ENCODE measurements around the gene CRTC1. TPM values are rescaled to one million over a fixed set of nuclear protein-coding genes. Genes with fewer than 3 reads are reported as not detected.
A peak's percentile ranks its signal among the peaks of the same experiment; 100 is the strongest.

Gene CRTC1
- total and polyA plus RNA-seq, 2 experiments from 2014 or later = 1.2 to 5.1 TPM

- 89 to 91% methylated on average over 2 of the region's 2 CpGs for WGBS, 2 experiments (ENCODE audit: low coverage in 1 of 2, low lambda C conversion rate in 2 of 2, missing lambda C conversion rate in 2 of 2)
- Histone ChIP-seq H3K27ac (no peak overlapping the region), H3F3A (ENCODE audit: insufficient read depth) (no peaks in the 10 kb centered on the region), H4K20me1 (ENCODE audit: insufficient read depth) (peaks cover 18% of the 10 kb centered on the region; the same call in 1 of the 2 replicates), H3K79me2 (ENCODE audit: insufficient read depth) (peaks cover 35% of the 10 kb centered on the region), H3K4me2 (ENCODE audit: unreplicated experiment) (no peak overlapping the region), H3K9ac (no peak overlapping the region), H3K4me1 (ENCODE audit: insufficient read depth) (peaks cover 11% of the 10 kb centered on the region), H3K9me2 (ENCODE audit: insufficient read depth) (no peaks in the 10 kb centered on the region), H2AFZ (no peak overlapping the region), H3K27me3 (replicated peaks; ENCODE audit: insufficient read depth) (no peaks in the 10 kb centered on the region), H3K9me3 (ENCODE audit: low read depth) (no peaks in the 10 kb centered on the region), H3K36me3 (ENCODE audit: low read depth) (no peaks in the 10 kb centered on the region), H3K4me3 (no peak overlapping the region)
- no peak for DNase-seq
- TF ChIP-seq EZH2phosphoT487 (IDR thresholded peaks at IDR 0.05; ENCODE audit: insufficient read depth, low read depth) (no peak), EZH2 (IDR thresholded peaks at IDR 0.05; ENCODE audit: insufficient read depth, poor library complexity, severe bottlenecking) (no peak)
- in situ Hi-C loops (cut with MboI) = loop anchor here (25.0 kb wide), 1 partner anchor 368 kb away; no protein-coding TSS in a partner anchor
These were observed 147.0 kb downstream of the CRTC1 start for GRCh38 chr19:18830488-18830887.

GRCh38 chr19:18831524-18832305 is 148.2 kb downstream of the CRTC1 start, which contains the start of gene UPF1:
UPF1 (plus strand) TSS chr19:18831959; CDS start chr19:18832210, 251 bp downstream.
- Histone ChIP-seq H3K36me3 (ENCODE audit: low read depth) (no peaks in the 10 kb centered on the region), H3K9me3 (ENCODE audit: low read depth) (no peaks in the 10 kb centered on the region), H3K4me2 (ENCODE audit: unreplicated experiment) (peak within 1 kb of the TSS; percentile 88), H2AFZ (peak within 1 kb of the TSS; percentile 95), H3K9ac (peak within 1 kb of the TSS; percentile 92), H3K9me2 (ENCODE audit: insufficient read depth) (no peaks in the 10 kb centered on the region), H3K4me1 (ENCODE audit: insufficient read depth) (peaks cover 11% of the 10 kb centered on the region), H3K4me3 (peak within 1 kb of the TSS; percentile 85), H3K79me2 (ENCODE audit: insufficient read depth) (peaks cover 47% of the 10 kb centered on the region), H3K27ac (peak within 1 kb of the TSS; percentile 59), H4K20me1 (ENCODE audit: insufficient read depth) (peaks cover 22% of the 10 kb centered on the region; the same call in 1 of the 2 replicates), H3K27me3 (replicated peaks; ENCODE audit: insufficient read depth) (no peaks in the 10 kb centered on the region), H3F3A (ENCODE audit: insufficient read depth) (no peaks in the 10 kb centered on the region)
- peak; percentile 96 for DNase-seq
- in situ Hi-C loops (cut with MboI) = loop anchor here (25.0 kb wide), 1 partner anchor 369 kb away; no protein-coding TSS in a partner anchor
- WGBS, 2 experiments (ENCODE audit: low coverage in 1 of 2, low lambda C conversion rate in 2 of 2, missing lambda C conversion rate in 2 of 2) = 0 to 1% methylated on average over 67 to 73 of the region's 96 CpGs
- TF ChIP-seq EZH2phosphoT487 (IDR thresholded peaks at IDR 0.05; ENCODE audit: insufficient read depth, low read depth) = no peak
- TF ChIP-seq EZH2 (IDR thresholded peaks at IDR 0.05; ENCODE audit: insufficient read depth, poor library complexity, severe bottlenecking) = no peak

Other genes starting within 250 kb of the CRTC1 start
- 5.5 and 8.9 TPM in 2 replicates for gene ISYNA1, start 245.5 kb upstream of the CRTC1 start, total RNA-seq (2014; rRNA removed; shearing (Covaris generic))
- 12.3 and 17.2 TPM in 2 replicates for gene ISYNA1, start 245.5 kb upstream of the CRTC1 start, polyA plus RNA-seq (2016; fragmentation: Nextera tagmentation; extraction: Ambion mirVana)
- gene ELL, start 161.6 kb upstream of the CRTC1 start, total RNA-seq (2014; rRNA removed; shearing (Covaris generic)) = 22.1 and 24.2 TPM in 2 replicates
- gene ELL, start 161.6 kb upstream of the CRTC1 start, polyA plus RNA-seq (2016; fragmentation: Nextera tagmentation; extraction: Ambion mirVana) = 16.4 and 17.1 TPM in 2 replicates
- 419 and 466 TPM in 2 replicates for gene FKBP8, start 140.1 kb upstream of the CRTC1 start, total RNA-seq (2014; rRNA removed; shearing (Covaris generic))
- 195 and 208 TPM in 2 replicates for gene FKBP8, start 140.1 kb upstream of the CRTC1 start, polyA plus RNA-seq (2016; fragmentation: Nextera tagmentation; extraction: Ambion mirVana)
- gene KXD1, start 125.8 kb upstream of the CRTC1 start, total RNA-seq (2014; rRNA removed; shearing (Covaris generic)) = 91.2 and 110 TPM in 2 replicates
- 129 and 135 TPM in 2 replicates for gene KXD1, start 125.8 kb upstream of the CRTC1 start, polyA plus RNA-seq (2016; fragmentation: Nextera tagmentation; extraction: Ambion mirVana)
- 647 and 755 TPM in 2 replicates for gene UBA52, start 111.8 kb upstream of the CRTC1 start, total RNA-seq (2014; rRNA removed; shearing (Covaris generic))
- 708 and 711 TPM in 2 replicates for gene UBA52, start 111.8 kb upstream of the CRTC1 start, polyA plus RNA-seq (2016; fragmentation: Nextera tagmentation; extraction: Ambion mirVana)
- 79.9 and 133 TPM in 2 replicates for gene REX1BD, start 94.9 kb upstream of the CRTC1 start, total RNA-seq (2014; rRNA removed; shearing (Covaris generic))
- 103 and 105 TPM in 2 replicates for gene REX1BD, start 94.9 kb upstream of the CRTC1 start, polyA plus RNA-seq (2016; fragmentation: Nextera tagmentation; extraction: Ambion mirVana)
- 40.0 and 59.2 TPM in 2 replicates for gene CRLF1, start 76.9 kb upstream of the CRTC1 start, total RNA-seq (2014; rRNA removed; shearing (Covaris generic))
- 8.6 and 9.9 TPM in 2 replicates for gene CRLF1, start 76.9 kb upstream of the CRTC1 start, polyA plus RNA-seq (2016; fragmentation: Nextera tagmentation; extraction: Ambion mirVana)
- 0.13 and 0.97 TPM in 2 replicates for gene TMEM59L, start 70.8 kb upstream of the CRTC1 start, total RNA-seq (2014; rRNA removed; shearing (Covaris generic))
- 2.1 and 3.4 TPM in 2 replicates for gene TMEM59L, start 70.8 kb upstream of the CRTC1 start, polyA plus RNA-seq (2016; fragmentation: Nextera tagmentation; extraction: Ambion mirVana)
- 5.7 and 6.4 TPM in 2 replicates for gene KLHL26, start 46.7 kb upstream of the CRTC1 start, total RNA-seq (2014; rRNA removed; shearing (Covaris generic))
- gene KLHL26, start 46.7 kb upstream of the CRTC1 start, polyA plus RNA-seq (2016; fragmentation: Nextera tagmentation; extraction: Ambion mirVana) = 2.8 and 2.9 TPM in 2 replicates
- gene COMP, start 107.6 kb downstream of the CRTC1 start, total RNA-seq (2014; rRNA removed; shearing (Covaris generic)) = 93.8 and 96.6 TPM in 2 replicates
- gene COMP, start 107.6 kb downstream of the CRTC1 start, polyA plus RNA-seq (2016; fragmentation: Nextera tagmentation; extraction: Ambion mirVana) = 252 and 257 TPM in 2 replicates
- 51.7 and 57.4 TPM in 2 replicates for gene UPF1, start 148.3 kb downstream of the CRTC1 start, total RNA-seq (2014; rRNA removed; shearing (Covaris generic))
- gene UPF1, start 148.3 kb downstream of the CRTC1 start, polyA plus RNA-seq (2016; fragmentation: Nextera tagmentation; extraction: Ambion mirVana) = 3.5 and 4.3 TPM in 2 replicates
- gene CERS1, start 212.5 kb downstream of the CRTC1 start, total RNA-seq (2014; rRNA removed; shearing (Covaris generic)) = 0.25 and 0.54 TPM in 2 replicates
- 0.38 and 0.54 TPM in 2 replicates for gene CERS1, start 212.5 kb downstream of the CRTC1 start, polyA plus RNA-seq (2016; fragmentation: Nextera tagmentation; extraction: Ambion mirVana)
- 347 and 359 TPM in 2 replicates for gene COPE, start 235.7 kb downstream of the CRTC1 start, total RNA-seq (2014; rRNA removed; shearing (Covaris generic))
- 322 and 330 TPM in 2 replicates for gene COPE, start 235.7 kb downstream of the CRTC1 start, polyA plus RNA-seq (2016; fragmentation: Nextera tagmentation; extraction: Ambion mirVana)
- gene DDX49, start 236.0 kb downstream of the CRTC1 start, total RNA-seq (2014; rRNA removed; shearing (Covaris generic)) = 71.6 and 76.0 TPM in 2 replicates
- gene DDX49, start 236.0 kb downstream of the CRTC1 start, polyA plus RNA-seq (2016; fragmentation: Nextera tagmentation; extraction: Ambion mirVana) = 53.4 and 56.5 TPM in 2 replicates